GM21619 (cell line): Measurements from ENCODE around the gene FTCDNL1.

Experiments used
- ATAC-seq: cut with Tn5 transposase; IDR thresholded peaks from one replicate; pipeline ENCODE4 v1.9.1; 2021; ENCODE audit not compliant: unreplicated experiment

The FTCDNL1 gene

GRCh38 chr2:199850718-199851500 lies at the start of gene FTCDNL1:
Gene FTCDNL1 (minus strand): TSS chr2:199851192. CDS start chr2:199848962, 2,230 bp downstream.
- ATAC-seq: peak; percentile 96

- ATAC-seq: no peak
These were observed 45.6 kb upstream of the FTCDNL1 start for GRCh38 chr2:199896617-199897016.

GRCh38 chr2:199895406-199895805 lies 44.4 kb upstream of the FTCDNL1 start:
- ATAC-seq: no peak

GRCh38 chr2:199883474-199884212 lies 32.7 kb upstream of the FTCDNL1 start:
- no peak for ATAC-seq

GRCh38 chr2:199882667-199883066 lies 31.7 kb upstream of the FTCDNL1 start:
- no peak for ATAC-seq

- ATAC-seq: no peak
These were observed 24.4 kb upstream of the FTCDNL1 start for GRCh38 chr2:199875400-199875799.

- no peak for ATAC-seq
These were observed 23.2 kb upstream of the FTCDNL1 start for GRCh38 chr2:199874209-199874608.

GRCh38 chr2:199870581-199870980 lies 19.6 kb upstream of the FTCDNL1 start:
- ATAC-seq: no peak

GRCh38 chr2:199869653-199870052 lies 18.7 kb upstream of the FTCDNL1 start:
- no peak for ATAC-seq

- no peak for ATAC-seq
These were observed 18.2 kb upstream of the FTCDNL1 start for GRCh38 chr2:199869227-199869541.

- ATAC-seq: no peak
These were observed 17.6 kb upstream of the FTCDNL1 start for GRCh38 chr2:199868431-199869226.

- ATAC-seq: no peak
These were observed 14.9 kb upstream of the FTCDNL1 start for GRCh38 chr2:199865905-199866304.

- no peak for ATAC-seq
These were observed 11.8 kb upstream of the FTCDNL1 start for GRCh38 chr2:199862788-199863187.

GRCh38 chr2:199861132-199861774 lies 10.3 kb upstream of the FTCDNL1 start:
- ATAC-seq: no peak

- ATAC-seq: no peak
These were observed 4.8 kb upstream of the FTCDNL1 start for GRCh38 chr2:199855812-199856211.

- ATAC-seq: no peak
These were observed 891 bp upstream of the FTCDNL1 start for GRCh38 chr2:199851883-199852282.

- ATAC-seq: no peak
These were observed 464 bp upstream of the FTCDNL1 start for GRCh38 chr2:199851501-199851810.

- ATAC-seq: no peak
These were observed 724 bp downstream of the FTCDNL1 start for GRCh38 chr2:199850218-199850717.

GRCh38 chr2:199848389-199849130 lies 2.4 kb downstream of the FTCDNL1 start:
- ATAC-seq: no peak

- no peak for ATAC-seq
These were observed 3.7 kb downstream of the FTCDNL1 start for GRCh38 chr2:199847181-199847864.
